ENCODE measurements around the gene ACOXL. TPM values are rescaled to one million over a fixed set of nuclear protein-coding genes. Genes with fewer than 3 reads are reported as not detected.

Gene ACOXL
- total and polyA plus RNA-seq, 2 donors (not counting 3 experiments of a cell fraction or from before 2014, with no cell fraction given): not detected

DNA sequence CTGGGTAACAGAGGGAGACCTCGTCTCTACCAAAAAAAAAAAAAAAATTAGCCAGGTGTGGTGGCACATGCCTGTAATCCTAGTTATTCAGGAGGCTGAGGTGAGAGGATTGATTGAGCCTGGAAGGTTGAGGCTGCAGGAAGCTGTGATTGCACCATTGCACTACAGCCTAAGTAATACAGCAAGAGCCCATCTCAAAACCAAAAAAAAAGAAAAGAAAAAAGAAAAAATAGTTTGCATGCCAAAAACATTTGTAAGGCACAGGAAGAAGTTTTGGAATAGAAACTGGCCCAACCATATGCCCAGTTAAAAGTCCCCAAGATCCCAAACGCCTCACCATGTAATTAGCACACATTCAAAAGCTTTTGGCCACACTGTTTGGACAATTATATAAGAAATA, 13.4 kb upstream of the ACOXL start:
- POLR2A ChIA-PET: no interaction called here

More for the DNA sequence above, 13.4 kb upstream of the ACOXL start:
- Histone ChIP-seq H2AFZ (ENCODE audit: low read depth, low read length) (no peak overlapping the region), H3K4me1 (ENCODE audit: control insufficient read depth, extremely low read depth, insufficient read depth, low read length) (no peaks in the 10 kb centered on the region), H3K4me2 (ENCODE audit: insufficient read depth, low read length) (no peak overlapping the region), H4K20me1 (replicated peaks; ENCODE audit: control insufficient read depth, extremely low read depth, insufficient read depth, low read length) (no peaks in the 10 kb centered on the region), H3K9me3 (replicated peaks; ENCODE audit: control insufficient read depth, insufficient read depth, low read length) (no peaks in the 10 kb centered on the region), H3K27ac (ENCODE audit: insufficient read depth, low read depth, low read length) (no peak overlapping the region), H3K9ac (replicated peaks; ENCODE audit: extremely low read depth, insufficient read depth, low read length) (no peak overlapping the region), H3K27me3 (ENCODE audit: control insufficient read depth in 2 of 2, insufficient read depth in 2 of 2, low read length in 2 of 2) (peaks cover 21 to 54% of the 10 kb centered on the region in 2 experiments), H3K36me3 (ENCODE audit: control insufficient read depth in 2 of 2, extremely low read depth in 1 of 2, insufficient read depth in 2 of 2, low read length in 2 of 2) (no peaks in the 10 kb centered on the region), H3K79me2 (ENCODE audit: control insufficient read depth, insufficient read depth, low read length) (no peaks in the 10 kb centered on the region), H3K4me3 (replicated peaks in 1 of 3; ENCODE audit: insufficient read depth in 1 of 3, low read depth in 1 of 3, low read length in 3 of 3) (no peak overlapping the region), H3K9me1 (replicated peaks; ENCODE audit: control insufficient read depth, extremely low read depth, insufficient read depth, low read length) (no peaks in the 10 kb centered on the region)
- intact Hi-C loops (cut with micrococcal nuclease): no loop called here
- no TSS peak for BruUV-seq (replicated peaks)
- DNase-seq (ENCODE audit: low read depth, low spot score) (no peak), FAIRE-seq (no peak)
- CTCF ChIA-PET: interaction anchor here (0.8 to 1.6 kb wide), 2 partner anchors 36 to 377 kb away, joined by 3 to 6 read pairs; no protein-coding TSS in a partner anchor
- dilution Hi-C loops (cut with MboI; ENCODE audit: extremely low pct_ligation_motif_present, low sequenced_read_pairs): no loop called here
- TF ChIP-seq, protein P1, sequence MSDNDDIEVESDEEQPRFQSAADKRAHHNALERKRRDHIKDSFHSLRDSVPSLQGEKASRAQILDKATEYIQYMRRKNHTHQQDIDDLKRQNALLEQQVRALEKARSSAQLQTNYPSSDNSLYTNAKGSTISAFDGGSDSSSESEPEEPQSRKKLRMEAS (IDR thresholded peaks at IDR 0.05; ENCODE audit: insufficient read depth, insufficient read length): no peak
- no peak for TF ChIP-seq JUN (IDR thresholded peaks at IDR 0.05; ENCODE audit: borderline replicate concordance, insufficient read depth, insufficient read length, low read depth)
- no peak for TF ChIP-seq GATA2 (IDR thresholded peaks at IDR 0.05; ENCODE audit: insufficient read depth, insufficient read length, low read depth, low read length)
- no peak for TF ChIP-seq EZH2 (IDR thresholded peaks at IDR 0.05; ENCODE audit: borderline replicate concordance, low read depth, low read length, severe bottlenecking)
- TF ChIP-seq POLR2A (IDR thresholded peaks at IDR 0.05; ENCODE audit: low read depth, low read length): no peak
- TF ChIP-seq, protein P2, sequence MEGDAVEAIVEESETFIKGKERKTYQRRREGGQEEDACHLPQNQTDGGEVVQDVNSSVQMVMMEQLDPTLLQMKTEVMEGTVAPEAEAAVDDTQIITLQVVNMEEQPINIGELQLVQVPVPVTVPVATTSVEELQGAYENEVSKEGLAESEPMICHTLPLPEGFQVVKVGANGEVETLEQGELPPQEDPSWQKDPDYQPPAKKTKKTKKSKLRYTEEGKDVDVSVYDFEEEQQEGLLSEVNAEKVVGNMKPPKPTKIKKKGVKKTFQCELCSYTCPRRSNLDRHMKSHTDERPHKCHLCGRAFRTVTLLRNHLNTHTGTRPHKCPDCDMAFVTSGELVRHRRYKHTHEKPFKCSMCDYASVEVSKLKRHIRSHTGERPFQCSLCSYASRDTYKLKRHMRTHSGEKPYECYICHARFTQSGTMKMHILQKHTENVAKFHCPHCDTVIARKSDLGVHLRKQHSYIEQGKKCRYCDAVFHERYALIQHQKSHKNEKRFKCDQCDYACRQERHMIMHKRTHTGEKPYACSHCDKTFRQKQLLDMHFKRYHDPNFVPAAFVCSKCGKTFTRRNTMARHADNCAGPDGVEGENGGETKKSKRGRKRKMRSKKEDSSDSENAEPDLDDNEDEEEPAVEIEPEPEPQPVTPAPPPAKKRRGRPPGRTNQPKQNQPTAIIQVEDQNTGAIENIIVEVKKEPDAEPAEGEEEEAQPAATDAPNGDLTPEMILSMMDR (IDR thresholded peaks at IDR 0.05; ENCODE audit: extremely low read depth in 1 of 2, insufficient read depth in 1 of 2, low read depth in 1 of 2, low read length in 2 of 2): no peak
- TF ChIP-seq POLR2AphosphoS5 (IDR thresholded peaks at IDR 0.05; ENCODE audit: insufficient read depth, low read depth, low read length): no peak
- no peak for TF ChIP-seq FOS (IDR thresholded peaks at IDR 0.05; ENCODE audit: borderline replicate concordance, insufficient read depth, low read length)
- no peak for TF ChIP-seq MYC (IDR thresholded peaks at IDR 0.05; ENCODE audit: low read depth, low read length)
